HG02610 (cell line): Measurements from ENCODE around the gene VAMP5.
"Not testable (repeated sequence)": the region's sequence is repeated elsewhere in the genome, so short reads cannot be mapped to it uniquely, and the experiment has no call there.

Experiments
- ATAC-seq: cut with Tn5 transposase; IDR thresholded peaks from one replicate; pipeline ENCODE4 v1.9.1; 2021; ENCODE audit warnings: mild to moderate bottlenecking, moderate library complexity; ENCODE audit not compliant: unreplicated experiment

The VAMP5 gene

GRCh38 chr2:85599468-85600234 is 15.4 kb downstream of the VAMP5 start:
- ATAC-seq, result no peak

GRCh38 chr2:85600235-85600575 is 16.0 kb downstream of the VAMP5 start:
- ATAC-seq, result no peak

DNA sequence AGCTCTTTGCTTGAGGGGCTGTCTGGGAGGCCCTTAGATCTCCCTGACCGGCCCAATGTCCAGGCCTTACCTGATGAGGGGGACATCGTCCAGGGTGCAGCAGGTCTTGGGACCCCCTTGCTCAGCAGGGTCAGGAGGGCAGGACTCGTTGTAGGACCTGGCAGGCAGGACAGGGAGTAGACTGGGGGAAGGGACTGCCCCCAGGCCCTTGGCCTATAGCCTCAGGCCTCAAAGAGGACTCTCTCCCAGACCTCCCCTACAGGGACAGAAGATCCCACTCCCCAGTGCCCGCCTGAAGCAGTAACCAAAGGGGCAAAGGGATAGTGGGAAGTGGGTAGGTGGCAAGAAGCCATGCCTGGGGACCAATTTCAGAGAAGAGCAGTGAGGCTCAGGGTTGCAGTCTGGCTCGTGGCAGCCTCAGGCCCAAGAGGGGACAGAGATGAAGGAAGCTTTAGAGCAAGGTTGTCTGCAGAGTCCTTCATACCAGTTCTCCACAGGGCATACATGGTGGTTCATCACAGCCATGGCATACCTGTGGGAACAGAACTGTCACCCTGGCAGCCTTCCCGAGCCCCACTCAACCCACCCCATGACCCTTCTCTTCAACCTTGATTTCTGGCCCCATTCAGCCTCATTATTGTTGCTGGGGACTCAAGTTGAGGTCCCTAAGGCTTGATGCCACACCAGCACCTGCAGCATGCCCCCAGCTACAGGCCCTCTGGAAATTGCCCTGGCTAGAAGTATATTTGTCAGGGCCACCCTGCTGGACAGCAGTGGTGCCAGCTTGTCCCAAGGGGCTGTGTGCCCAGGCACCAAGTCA is 16.9 kb downstream of the VAMP5 start:
- ATAC-seq, result no peak

GRCh38 chr2:85601771-85602475 is 17.7 kb downstream of the VAMP5 start:
- ATAC-seq, result peak; percentile 28

- ATAC-seq, result peak; percentile 94
These were observed 18.4 kb downstream of the VAMP5 start, which contains the start of gene TMEM150A for GRCh38 chr2:85602476-85603234. TSS of gene TMEM150A (minus strand) at chr2:85602698. CDS start at chr2:85601948, 750 bp downstream.

DNA sequence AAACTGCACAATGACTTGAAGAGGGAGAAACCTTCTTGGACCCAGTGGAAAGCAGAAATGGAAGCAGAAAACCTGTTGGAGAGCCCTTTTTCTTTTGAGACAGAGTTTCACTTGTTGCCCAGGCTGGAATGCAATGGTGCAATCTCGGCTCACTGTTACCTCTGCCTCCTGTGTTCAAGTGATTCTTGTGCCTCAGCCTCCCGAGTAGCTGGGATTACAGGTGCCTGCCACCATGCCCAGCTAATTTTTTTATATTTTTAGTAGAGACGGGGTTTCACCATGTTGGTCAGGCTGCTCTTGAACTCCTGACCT is 19.9 kb downstream of the VAMP5 start:
- not testable (repeated sequence) for ATAC-seq

DNA sequence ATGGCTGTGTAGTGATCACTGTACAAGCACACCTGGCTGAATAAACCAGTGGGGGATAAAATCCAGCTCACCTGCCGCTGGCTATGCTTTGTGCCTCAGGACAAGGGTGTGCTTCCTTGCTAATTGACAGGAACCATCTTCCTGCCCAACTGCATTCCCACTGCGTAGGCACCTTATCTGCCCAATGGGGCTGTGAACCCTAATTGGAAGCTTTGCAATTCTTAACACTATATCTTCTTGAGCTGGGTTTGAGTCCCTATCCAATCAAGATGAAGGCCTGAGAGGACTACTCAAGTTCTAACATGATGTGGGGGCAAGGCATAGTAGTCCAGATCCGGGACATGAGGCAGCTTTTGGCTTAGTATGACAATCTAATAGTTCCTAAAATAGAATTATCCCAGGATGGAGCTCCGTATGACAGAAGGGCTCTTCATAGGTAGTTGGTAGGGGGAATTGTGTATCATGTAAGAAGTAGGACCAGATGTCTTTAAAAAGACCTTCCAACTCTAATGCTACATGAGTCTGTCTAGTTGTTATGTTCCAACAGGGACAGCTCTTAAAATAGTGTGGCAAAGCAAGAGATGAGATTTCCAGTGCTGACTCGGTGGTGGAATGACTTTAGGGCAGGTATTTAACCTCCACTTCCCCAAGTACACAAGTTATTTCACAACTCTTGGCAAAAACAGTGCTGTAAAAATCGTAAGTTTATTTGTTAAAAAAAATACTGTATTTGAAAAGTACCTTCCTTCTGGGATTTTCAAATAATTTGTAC is 20.5 kb downstream of the VAMP5 start:
- no peak for ATAC-seq

- ATAC-seq, result no peak
These were observed 21.3 kb downstream of the VAMP5 start for GRCh38 chr2:85605406-85606115.

DNA sequence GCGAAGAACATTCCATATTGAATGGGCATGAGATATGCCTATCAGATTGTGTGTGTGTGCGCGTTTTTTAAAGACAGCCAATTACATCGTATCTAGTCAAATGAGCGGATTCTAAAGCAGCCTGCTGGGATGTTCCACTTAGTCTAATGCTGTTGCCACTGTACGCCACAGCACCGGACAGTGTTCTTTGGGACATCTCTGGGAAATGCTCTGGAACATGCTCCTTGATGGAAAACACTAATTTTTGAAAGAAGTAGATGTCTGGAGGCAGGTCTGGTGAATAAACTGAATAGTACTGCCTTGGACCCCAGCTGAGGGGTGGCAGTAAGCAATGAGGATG is 21.9 kb downstream of the VAMP5 start:
- no peak for ATAC-seq

DNA sequence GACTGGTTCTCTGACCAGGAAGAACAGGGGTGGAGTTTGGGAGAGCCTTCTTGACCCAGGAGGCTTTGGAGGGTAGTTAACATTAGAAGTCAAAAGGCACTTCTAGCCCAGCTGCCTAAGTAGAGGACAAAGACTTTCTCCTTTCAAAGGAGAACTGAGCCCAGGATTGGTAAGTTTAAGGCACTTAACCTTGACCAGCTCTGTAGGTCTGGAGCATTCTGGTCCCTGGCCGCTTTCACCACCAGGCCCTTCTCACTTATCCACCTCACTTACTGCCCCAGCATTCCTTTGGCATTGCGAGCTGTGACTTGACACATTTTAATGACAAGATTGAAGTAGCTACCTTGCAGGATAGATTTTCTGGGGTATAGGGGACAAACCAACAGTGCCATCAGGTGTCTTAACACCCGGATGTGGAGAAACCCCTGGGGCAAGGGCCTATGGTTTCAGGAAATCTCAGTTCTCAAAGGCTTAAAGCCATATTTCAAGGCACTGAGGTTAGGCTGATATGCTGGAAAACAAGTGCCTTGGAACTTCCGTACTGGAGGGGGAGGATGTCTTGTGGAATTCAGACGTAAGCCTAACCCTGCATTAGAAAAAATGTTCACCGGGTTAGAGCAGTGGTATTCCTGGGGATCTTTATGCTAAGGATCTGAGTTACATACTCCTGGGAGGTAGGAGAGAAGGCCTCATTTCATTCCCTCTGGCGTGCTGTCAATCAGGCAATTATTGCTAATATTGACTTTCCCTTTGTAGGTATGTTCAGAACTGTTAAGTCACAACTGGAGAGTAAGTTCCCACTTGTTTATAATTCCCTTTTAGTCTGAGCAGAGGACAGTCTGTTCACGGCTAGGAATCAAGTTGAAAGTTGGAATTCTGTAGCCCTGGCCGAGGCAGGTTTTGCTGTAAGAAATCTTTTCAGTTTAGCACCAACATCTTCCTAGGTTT is 23.3 kb downstream of the VAMP5 start:
- no peak for ATAC-seq

DNA sequence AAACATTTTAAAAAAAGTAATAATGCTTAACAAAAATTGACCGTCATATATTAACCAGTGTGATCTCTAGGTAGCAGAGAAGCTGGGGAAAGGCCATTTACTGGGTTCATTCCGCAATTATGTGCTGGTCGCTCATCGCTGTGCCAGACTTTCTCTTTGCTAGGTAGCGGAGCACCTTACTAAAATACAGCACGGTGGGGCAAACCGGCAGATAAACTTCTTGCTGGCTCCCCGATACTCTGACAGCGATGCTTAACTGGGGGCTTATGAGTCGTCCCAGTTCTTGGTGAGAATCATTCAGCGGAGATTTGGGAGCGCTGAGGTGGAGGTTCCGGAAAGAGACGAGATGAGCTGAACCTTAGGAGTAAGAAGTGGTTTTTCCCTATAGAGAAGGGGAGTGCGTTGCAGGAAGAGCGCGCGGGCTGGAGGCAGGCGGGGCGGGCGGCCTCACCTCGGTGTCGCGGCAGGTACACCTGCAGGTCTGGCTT is 27.0 kb downstream of the VAMP5 start:
- ATAC-seq, result no peak

- peak; percentile 79 for ATAC-seq
These were observed 27.7 kb downstream of the VAMP5 start, which contains the start of gene C2orf68 for GRCh38 chr2:85611705-85612587. TSS of gene C2orf68 (minus strand) at chr2:85612066. CDS start at chr2:85611984, 82 bp downstream.

GRCh38 chr2:85613717-85614515 is 29.7 kb downstream of the VAMP5 start:
- ATAC-seq, result no peak

GRCh38 chr2:85614757-85615156 is 30.5 kb downstream of the VAMP5 start:
- ATAC-seq, result not testable (repeated sequence)

GRCh38 chr2:85615413-85615728 is 31.1 kb downstream of the VAMP5 start:
- ATAC-seq, result no peak

DNA sequence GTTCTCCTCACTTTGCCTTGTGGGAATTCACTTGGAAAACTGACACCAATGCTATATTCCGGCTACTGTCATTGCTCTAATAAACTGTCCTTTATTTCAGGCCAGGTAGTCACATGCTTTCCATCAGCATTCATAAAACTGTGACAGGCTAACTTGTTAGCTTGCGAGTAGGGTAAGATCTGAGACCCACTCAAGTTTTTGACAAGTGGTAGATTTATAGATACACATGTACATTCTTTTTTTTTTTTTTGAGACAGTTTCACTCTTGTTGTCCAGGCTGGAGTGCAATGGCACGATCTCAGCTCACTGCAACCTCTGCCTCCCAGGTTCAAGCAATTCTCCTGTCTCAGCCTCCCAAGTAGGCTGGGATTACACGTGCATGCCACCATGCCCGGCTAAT is 33.5 kb downstream of the VAMP5 start:
- not testable (repeated sequence) for ATAC-seq

DNA sequence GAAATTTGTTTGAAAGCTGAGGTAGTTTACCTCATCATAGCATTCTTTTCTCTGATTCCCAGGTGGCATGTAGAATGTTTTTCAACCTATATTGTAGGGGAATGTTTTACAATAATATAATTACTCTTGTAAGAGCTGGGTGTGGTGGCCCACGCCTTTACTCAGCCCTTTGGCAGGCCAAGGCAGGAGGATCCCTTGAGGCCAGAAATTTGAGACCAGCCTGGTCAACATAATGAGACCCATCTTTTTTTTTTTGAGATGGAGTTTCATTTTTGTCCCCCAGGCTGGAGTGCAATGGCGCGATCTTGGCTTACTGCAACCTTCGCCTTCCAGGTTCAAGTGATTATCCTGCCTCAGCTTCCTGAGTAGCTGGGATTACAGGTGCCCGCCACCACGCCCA is 35.4 kb downstream of the VAMP5 start:
- no peak for ATAC-seq
